OCI-LY3 (cell line): ENCODE data around the gene SPATA2L.
A peak's percentile ranks its signal among the peaks of the same experiment; 100 is the strongest.

ENCODE experiments used
- H2AFZ ChIP-seq: fragments of 200-600, 300-600 bp; shearing (Covaris generic); 2 replicates; pipeline ENCODE4 v1.6.0; 2014; ENCODE audit warnings: antibody characterized with exemption, low read depth, low read length
- H3K27ac ChIP-seq: fragments of 200-600, 300-600 bp; sonication (generic); 2 replicates; pipeline ENCODE4 v1.5.1; 2014; ENCODE audit warnings: mild to moderate bottlenecking, low read length, moderate library complexity, mixed read lengths
- H3K27me3 ChIP-seq: fragments of 200-600, 300-600 bp; sonication (generic); 2 replicates; pipeline ENCODE4 v1.6.1; 2014; ENCODE audit warnings: low read depth, low read length, mixed read lengths
- H3K36me3 ChIP-seq: fragments of 200-600, 300-600 bp; sonication (generic); replicated peaks from 2 replicates; pipeline ENCODE3; 2014; ENCODE audit warnings: low read depth, low read length, mixed read lengths
- H3K4me1 ChIP-seq: fragments of 300-600, 200-600 bp; sonication (generic); 2 replicates; pipeline ENCODE4 v1.6.1; 2014; ENCODE audit warnings: low read length, mixed read lengths
- H3K4me2 ChIP-seq: fragments of 200-600, 300-600 bp; sonication (generic); 2 replicates; pipeline ENCODE4 v1.6.1; 2014; ENCODE audit warnings: low read length, mixed read lengths
- H3K4me3 ChIP-seq: fragments of 300-600, 200-600 bp; sonication (generic); 2 replicates; pipeline ENCODE4 v1.5.1; 2014; ENCODE audit warnings: antibody characterized with exemption, mild to moderate bottlenecking, low read length, moderate library complexity
- H3K79me2 ChIP-seq: fragments of 300-600, 200-600 bp; shearing (Covaris generic); 2 replicates; pipeline ENCODE4 v1.6.1; 2014; ENCODE audit warnings: mild to moderate bottlenecking, low read length, mixed read lengths
- H3K9ac ChIP-seq: fragments of 300-600, 200-600 bp; shearing (Covaris generic); 2 replicates; pipeline ENCODE4 v1.6.0; 2014; ENCODE audit warnings: mild to moderate bottlenecking, low read length, moderate library complexity
- H3K9me3 ChIP-seq: fragments of 200-600, 300-600 bp; shearing (Covaris generic); 2 replicates; pipeline ENCODE4 v1.6.1; 2014; ENCODE audit warnings: low read length, mixed read lengths; ENCODE audit not compliant: insufficient read depth
- H4K20me1 ChIP-seq: fragments of 200-600, 300-600 bp; sonication (generic); 2 replicates; pipeline ENCODE4 v1.6.1; 2016; ENCODE audit warnings: low read length, mixed read lengths; ENCODE audit not compliant: insufficient read depth
- EZH2phosphoT487 ChIP-seq: fragments of 200-600 bp; shearing (Covaris generic); IDR thresholded peaks from 2 replicates; pipeline ENCODE4 v1.6.1; 2018; ENCODE audit warnings: antibody characterized with exemption, mixed run types, low read depth
- TF ChIP-seq, protein P1 (sequence below): fragments of 200-600, 300-600 bp; sonication (generic); IDR thresholded peaks from 2 replicates; pipeline ENCODE4 v1.5.1; 2014; ENCODE audit warnings: antibody characterized with exemption, low read length, low read depth

Gene SPATA2L

DNA sequence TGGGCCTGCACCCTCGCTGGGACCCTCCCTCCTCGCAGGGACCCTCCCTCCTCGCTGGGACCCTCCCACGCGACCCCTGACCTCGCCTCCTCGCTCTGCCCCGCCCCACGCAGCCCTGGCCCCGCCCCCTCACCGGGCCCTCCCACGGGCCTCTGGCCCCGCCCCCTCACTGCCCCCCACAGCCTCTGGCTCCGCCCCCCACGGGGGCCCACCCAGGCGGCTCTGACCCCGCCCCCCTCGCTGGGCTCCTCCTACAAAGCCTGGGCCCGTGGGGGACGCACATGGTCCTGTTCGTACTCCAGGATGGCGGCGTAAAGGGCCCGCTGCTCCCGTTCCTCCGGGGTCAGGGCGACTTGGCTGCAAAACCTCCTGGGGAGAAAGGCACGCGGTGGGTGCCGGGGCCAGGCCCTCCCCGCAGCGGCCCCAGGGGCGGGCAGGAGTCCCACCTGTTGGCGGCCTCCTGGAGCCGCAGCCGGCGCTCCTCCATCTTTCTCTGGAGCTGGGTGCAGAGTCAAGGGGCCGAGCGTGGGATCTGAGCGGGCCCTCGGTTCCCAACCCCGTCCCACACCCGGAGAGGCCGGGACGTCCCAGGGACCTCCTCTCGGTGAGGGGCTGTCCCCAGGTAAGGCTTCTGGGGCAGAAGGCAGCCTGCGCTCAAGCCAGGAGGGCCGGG is 10.2 kb upstream of the SPATA2L start:
- H3K9ac ChIP-seq: peak overlapping the region; percentile 80
- H3K27me3 ChIP-seq: no peaks in the 10 kb centered on the region
- H4K20me1 ChIP-seq: 0 out of 2 replicates have a peak, but pooled peaks cover 3% of the 10 kb centered on the region
- H3K9me3 ChIP-seq: no peaks in the 10 kb centered on the region
- H3K79me2 ChIP-seq: peaks cover 20% of the 10 kb centered on the region
- H3K27ac ChIP-seq: peak overlapping the region; percentile 19; the same call in 1 of the 2 replicates
- TF ChIP-seq, protein P1, sequence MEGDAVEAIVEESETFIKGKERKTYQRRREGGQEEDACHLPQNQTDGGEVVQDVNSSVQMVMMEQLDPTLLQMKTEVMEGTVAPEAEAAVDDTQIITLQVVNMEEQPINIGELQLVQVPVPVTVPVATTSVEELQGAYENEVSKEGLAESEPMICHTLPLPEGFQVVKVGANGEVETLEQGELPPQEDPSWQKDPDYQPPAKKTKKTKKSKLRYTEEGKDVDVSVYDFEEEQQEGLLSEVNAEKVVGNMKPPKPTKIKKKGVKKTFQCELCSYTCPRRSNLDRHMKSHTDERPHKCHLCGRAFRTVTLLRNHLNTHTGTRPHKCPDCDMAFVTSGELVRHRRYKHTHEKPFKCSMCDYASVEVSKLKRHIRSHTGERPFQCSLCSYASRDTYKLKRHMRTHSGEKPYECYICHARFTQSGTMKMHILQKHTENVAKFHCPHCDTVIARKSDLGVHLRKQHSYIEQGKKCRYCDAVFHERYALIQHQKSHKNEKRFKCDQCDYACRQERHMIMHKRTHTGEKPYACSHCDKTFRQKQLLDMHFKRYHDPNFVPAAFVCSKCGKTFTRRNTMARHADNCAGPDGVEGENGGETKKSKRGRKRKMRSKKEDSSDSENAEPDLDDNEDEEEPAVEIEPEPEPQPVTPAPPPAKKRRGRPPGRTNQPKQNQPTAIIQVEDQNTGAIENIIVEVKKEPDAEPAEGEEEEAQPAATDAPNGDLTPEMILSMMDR: no peak
- no peak for TF ChIP-seq EZH2phosphoT487
- H2AFZ ChIP-seq: no peak overlapping the region
- peak overlapping the region; percentile 91 for H3K4me2 ChIP-seq
- H3K4me1 ChIP-seq: 0 out of 2 replicates have a peak, but pooled peaks cover 4% of the 10 kb centered on the region
- peak overlapping the region; percentile 88 for H3K4me3 ChIP-seq
- peaks cover 10% of the 10 kb centered on the region for H3K36me3 ChIP-seq

DNA sequence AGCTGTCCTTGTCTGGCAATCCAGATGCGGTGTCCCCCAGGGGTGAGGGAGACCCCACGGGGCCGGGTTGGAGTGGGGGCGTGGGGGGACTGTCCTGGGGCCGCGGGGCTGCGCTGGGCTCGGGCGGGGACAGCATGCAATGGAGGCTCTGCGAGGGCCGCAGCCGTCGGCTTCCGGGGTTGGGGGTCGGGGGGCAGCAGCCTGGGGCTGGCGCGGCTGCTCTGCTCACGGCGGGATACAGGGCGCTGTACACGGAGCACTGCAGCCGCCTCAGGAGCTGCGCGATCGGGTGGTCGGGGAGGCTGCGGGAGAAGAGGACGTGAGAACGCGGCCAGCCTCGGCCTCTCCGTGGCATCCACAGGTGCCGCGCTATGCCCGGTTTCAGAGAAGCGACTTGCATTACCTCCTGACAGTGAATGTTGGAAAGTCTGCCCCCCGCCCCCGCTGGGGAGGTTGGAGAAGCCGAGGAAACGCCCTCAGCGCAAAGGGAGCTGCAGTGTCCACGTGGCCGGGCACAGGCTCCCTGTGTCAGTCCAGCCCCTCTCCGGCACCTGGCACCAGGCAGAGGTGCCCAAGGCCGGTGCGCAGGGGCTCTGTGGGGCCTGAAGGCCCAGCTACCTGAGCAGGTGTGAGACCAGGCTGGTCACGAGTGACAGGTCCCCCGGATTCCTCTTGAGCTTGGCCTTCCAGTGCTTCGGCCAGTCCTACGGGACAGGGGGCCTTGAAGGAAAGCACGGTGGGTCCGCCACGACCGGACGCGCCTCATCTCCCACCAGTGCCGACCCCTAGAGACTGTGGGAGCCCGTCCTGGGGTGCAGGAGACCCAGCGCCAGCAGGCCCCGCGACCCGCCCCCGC is 9.4 kb upstream of the SPATA2L start:
- Histone ChIP-seq H3K79me2 (peaks cover 20% of the 10 kb centered on the region), H3K27me3 (no peaks in the 10 kb centered on the region), H3K4me2 (no peak overlapping the region), H4K20me1 (no peaks in the 10 kb centered on the region), H3K9ac (no peak overlapping the region), H3K9me3 (no peaks in the 10 kb centered on the region), H3K27ac (no peak overlapping the region), H3K4me3 (no peak overlapping the region), H2AFZ (no peak overlapping the region), H3K36me3 (peaks cover 8% of the 10 kb centered on the region), H3K4me1 (peaks cover 7% of the 10 kb centered on the region; the same call in 1 of the 2 replicates)
- TF ChIP-seq EZH2phosphoT487: no peak
- TF ChIP-seq, protein P1: no peak

DNA sequence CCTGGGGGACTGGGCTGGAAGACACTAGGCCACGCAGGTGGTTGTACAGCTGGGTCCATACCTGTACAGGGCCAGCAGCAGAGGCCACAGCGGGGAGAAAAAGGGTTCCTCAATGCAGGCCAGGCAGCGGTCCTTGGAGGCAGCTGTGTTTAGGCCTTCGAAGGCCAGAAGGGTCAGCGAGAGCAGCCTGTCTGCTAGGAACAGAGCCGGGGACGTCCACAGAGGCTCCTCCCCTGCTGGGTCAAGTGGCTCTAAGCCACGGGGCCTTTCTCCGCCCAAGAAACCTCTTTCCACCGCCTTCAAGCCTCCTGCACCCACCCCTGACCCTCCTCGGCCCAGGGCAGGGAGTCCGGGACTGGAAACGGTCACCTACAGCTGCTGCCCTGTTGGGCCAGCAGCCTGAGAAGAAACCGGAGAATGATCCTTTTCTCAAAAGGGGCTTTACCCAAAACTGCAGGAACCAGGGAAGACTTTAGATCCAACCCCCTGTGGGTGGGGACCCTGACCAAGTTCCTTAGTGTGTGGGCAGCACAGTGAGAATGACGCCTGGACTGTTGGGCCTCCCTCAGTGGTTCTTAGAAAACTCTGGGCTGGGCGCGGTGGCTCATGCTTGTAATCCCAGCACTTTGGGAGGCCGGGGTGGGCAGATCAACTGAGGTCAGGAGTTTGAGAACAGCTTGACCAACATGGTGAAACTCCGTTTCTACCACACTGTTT is 8.4 kb upstream of the SPATA2L start:
- H4K20me1 ChIP-seq: no peaks in the 10 kb centered on the region
- no peaks in the 10 kb centered on the region for H3K27me3 ChIP-seq
- H3K4me1 ChIP-seq: peaks cover 7% of the 10 kb centered on the region; the same call in 1 of the 2 replicates

More for the DNA sequence above, 8.4 kb upstream of the SPATA2L start:
- H3K9ac ChIP-seq: no peak overlapping the region
- peaks cover 20% of the 10 kb centered on the region for H3K79me2 ChIP-seq
- no peak for TF ChIP-seq EZH2phosphoT487
- TF ChIP-seq, protein P1: no peak
- H3K4me2 ChIP-seq: no peak overlapping the region
- no peak overlapping the region for H3K27ac ChIP-seq
- H3K9me3 ChIP-seq: no peaks in the 10 kb centered on the region
- H3K4me3 ChIP-seq: no peak overlapping the region
- peaks cover 6% of the 10 kb centered on the region for H3K36me3 ChIP-seq
- H2AFZ ChIP-seq: no peak overlapping the region
